Stimulated activated CD8-positive, alpha-beta memory T cell treated with anti-CD3 and anti-CD28 coated beads, Interleukin-2, amount 100 ng/mL, for 48 hours (primary cell): ENCODE measurements around the gene DNAI4.
"Not testable (repeated sequence)": the region's sequence is repeated elsewhere in the genome, so short reads cannot be mapped to it uniquely, and the experiment has no call there.

ENCODE experiments used
- DNase-seq, 2 donors: peaks; one replicate each; pipeline ENCODE4 v3.0.0-alpha.2; 2020; ENCODE audit warnings: low read depth in 2 of 2

DNAI4 gene

GRCh38 chr1:66840929-66841328 is 83.7 kb downstream of the DNAI4 start:
- DNase-seq = no peak

DNA sequence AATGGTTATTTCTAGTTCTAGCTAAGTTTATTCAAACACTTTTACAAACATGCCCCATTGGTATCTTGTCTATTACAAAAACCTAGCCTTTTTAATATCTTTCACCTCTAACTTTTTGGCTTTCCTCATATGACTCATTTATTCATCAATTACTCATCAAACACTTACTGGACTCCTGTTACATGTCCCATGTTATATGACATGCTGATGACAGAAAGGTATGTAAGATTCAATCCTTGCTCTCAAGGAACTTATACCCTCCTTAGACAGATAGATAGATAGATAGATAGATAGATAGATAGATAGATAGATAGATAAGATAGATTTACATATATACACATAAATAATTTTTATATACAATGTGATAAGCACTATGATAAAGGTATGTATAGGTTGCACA is 89.7 kb downstream of the DNAI4 start:
- no peak for DNase-seq

- DNase-seq = no peak
These were observed 91.5 kb downstream of the DNAI4 start for GRCh38 chr1:66833112-66833511.

- no peak for DNase-seq
These were observed 93.0 kb downstream of the DNAI4 start for GRCh38 chr1:66831529-66832239.

DNA sequence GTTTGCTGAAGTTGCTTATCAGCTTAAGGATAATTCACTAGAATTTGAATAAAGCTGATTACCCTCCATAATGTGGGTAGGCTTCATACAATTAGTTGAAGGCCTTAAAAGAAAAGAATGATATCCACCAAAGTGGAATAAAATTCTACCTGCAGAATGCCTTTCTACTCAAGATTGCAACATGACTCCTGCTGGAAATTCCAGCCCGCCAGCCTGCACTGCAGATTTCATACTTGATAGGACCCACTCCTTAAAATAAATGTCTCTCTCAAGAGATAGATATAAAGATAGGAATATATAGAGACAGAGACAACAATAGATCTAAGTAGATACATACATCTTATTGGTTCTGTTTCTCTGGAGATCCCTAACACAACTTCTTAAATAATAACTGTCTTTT is 99.9 kb downstream of the DNAI4 start:
- DNase-seq = no peak

DNA sequence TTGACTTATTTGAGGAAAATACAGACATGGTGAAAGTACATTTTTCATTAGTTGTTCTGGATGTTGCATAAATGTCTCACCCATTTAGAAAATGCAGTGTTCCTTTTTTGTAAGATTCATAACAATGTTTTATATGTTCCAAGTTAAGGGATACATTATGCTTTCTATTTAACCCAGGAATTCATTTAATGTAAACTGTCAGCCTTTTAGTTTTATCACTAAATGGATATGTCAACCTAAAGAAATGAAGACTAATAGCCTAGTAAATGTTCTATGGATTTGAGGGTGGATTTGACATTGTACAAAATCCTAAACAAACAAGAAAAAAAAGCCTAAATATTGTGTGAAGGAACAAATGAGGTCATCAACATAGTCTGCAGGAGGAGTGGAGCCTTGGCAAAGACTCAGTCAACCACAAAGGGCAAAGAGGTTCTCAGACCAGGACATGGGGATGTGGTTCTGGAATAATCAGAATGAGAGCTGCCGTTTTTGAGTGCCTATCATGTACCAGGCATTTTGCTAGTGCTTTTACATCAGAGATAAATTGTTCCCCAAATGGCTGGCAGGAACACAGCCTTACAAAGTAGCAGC is 114.8 kb downstream of the DNAI4 start:
- no peak for DNase-seq

DNA sequence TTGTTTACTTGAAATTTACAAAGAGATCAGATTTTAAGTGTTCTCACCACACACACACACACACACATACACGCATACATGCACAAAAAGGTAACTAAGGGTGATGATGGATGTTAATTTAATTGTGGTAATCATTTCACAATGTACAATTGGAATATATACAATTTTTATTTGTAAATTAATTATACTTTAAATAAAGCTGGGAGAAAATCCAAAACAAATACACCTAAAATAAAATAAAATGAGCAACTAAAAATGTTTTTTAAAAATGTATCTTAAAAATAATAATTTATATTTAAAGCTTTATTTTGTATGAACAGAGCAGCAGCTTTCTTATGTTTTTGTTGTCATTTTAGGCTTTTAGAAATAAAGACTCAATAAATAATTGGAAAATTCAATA is 115.4 kb downstream of the DNAI4 start:
- no peak for DNase-seq

- not testable (repeated sequence) for DNase-seq
These were observed 128.8 kb downstream of the DNAI4 start for GRCh38 chr1:66795839-66796238.

DNA sequence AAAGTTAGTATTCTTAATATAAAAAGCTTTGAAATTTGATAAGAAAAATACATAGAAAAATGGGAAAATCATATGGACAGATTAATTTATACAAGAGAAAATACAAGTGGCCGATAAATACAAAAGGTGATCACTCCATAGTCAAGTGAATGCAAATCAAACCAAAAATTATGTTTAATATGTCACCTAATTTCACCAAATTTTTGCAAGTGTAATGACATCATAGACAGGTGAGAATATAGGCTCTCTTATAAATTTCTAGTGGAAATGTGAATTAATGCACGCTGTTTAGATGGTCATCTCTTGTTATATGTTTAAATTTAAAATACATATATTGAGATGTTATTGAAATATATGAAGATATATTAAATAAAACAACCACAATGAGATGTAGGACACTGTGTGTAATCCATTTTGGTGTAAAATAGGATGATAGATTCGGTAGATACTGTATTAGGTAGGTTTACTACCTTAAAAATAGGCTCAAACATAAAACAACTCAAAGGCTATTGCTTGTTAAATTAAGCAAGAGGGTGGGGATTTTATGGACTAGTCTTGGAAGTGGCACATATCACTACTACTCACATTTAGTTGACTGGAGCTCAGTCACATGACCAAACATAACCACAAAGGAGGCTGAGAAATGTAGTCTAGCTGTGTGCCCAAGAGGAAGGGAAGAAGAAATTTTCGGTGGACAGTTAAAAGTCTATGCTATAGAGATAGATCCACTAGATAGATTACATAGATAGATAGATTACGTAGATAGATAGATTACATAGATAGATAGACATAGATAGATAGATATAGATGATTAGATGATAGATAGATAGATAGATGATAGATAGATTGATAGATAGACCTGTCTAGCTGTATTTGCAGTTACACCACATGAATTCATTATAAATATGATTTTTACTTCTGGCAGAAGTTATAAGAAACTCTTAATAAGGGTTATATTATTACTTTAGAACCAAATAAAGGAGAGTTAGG is 132.7 kb downstream of the DNAI4 start:
- DNase-seq = no peak

DNA sequence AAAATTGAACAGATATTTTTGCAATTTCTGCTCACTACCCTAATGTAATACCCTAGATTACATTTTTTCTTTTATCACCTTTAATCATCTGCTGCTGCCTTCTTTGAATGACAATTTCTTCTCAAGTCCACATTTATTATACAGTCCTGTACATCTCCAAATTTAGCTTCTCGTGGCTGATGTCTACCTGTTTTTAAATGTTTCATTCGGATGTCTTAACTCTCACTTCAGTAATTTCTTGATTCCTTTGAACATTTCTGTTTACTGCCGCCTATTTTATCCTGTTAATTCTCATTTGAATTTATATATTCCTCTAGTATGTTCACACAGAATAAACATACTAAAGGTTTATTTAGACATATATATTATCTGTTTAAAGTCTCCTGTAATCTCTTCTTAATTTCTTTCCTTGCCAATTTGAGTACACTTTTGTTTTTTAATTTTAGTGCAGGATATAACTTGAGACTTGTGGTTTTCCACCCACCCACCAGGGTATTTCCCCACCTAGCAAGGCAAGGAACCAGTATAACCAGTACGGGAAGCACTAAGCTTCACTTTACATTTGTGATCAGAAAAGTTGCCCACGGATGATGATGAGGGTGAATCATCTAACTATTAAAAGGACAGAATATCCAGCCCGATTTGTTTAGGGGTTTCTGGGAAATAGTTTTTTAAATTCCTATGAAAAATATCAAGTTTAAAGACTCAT is 136.3 kb downstream of the DNAI4 start:
- peak; percentile 3 to 14 for DNase-seq

DNA sequence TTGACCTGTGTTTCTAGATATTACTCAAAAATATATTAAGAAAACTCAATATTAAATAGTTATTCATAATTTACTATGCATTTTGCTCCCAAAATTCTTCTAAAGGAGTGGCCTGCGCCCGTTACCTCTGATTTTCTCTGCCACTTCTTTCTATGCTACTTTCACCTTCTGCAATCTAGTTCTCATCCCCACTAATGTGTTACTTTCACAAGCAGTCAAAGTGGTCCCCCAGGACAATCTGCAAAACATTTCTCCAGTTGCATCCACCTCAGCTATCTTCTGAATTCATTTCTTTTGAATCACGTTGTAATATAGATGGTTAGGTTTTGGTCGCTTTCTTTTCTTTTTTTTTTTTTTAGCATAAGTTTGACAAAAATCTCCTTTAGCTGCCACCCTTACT is 137.0 kb downstream of the DNAI4 start:
- DNase-seq = no peak

GRCh38 chr1:66785800-66786199 is 138.9 kb downstream of the DNAI4 start:
- not testable (repeated sequence) for DNase-seq

GRCh38 chr1:66779475-66780078 is 145.1 kb downstream of the DNAI4 start:
- DNase-seq = no peak

DNA sequence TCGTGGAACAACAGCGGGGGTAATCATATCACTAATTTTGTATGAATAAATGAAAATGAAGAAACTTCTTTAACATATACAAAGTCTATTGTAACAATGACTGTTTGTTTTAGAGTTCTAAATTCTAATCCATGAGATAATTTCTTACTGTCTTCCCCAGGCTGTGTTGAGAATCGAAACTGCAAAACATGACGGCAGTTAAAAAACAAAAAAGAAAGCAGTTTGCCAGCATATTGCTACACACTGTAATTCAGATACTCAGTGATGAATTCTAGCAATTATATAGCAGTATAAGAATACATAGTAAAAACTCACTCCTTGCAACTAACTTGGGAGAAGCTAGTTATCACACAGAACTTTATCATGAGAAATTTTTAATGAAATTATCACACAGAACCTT is 145.7 kb downstream of the DNAI4 start:
- no peak for DNase-seq

DNA sequence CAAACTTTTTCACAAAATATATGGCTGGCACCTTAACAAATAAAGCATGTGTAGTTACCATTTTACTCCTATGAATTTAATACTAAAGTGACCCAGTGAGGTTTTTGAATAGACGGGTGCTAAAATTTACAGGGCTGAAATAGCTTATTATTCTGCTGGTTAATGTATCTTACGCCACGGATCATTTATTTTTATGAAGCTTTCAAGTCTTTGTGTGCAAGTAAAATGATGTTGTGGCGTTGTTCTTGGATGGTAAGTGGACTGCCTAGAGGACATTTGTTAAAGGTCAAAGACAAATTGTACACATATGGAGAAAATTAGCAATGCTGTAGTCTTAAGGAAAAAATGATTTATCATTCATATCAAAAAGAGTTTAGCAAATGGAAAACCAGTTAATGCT is 146.4 kb downstream of the DNAI4 start:
- DNase-seq = no peak

- no peak for DNase-seq
These were observed 146.8 kb downstream of the DNAI4 start for GRCh38 chr1:66777831-66778230.

DNA sequence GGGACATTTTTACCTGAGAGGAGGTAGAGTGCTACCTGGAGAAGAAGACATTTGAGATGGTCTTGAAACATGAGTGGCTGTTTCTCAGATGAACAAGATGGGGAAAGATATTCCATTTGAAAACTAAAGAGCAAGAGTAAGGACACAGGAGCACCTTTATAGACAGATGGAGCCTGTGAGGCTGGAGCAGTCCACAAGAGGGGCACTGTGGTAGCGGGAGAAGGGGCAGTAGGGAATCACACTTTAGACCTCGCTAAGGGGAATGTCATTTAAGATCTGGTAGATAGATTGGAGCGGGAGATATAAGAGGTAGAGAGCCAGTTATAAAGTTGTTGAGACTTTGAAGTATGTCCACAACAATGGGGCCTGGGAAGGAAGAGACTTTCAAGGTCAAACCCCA is 149.0 kb downstream of the DNAI4 start:
- DNase-seq = no peak

GRCh38 chr1:66774438-66774837 is 150.2 kb downstream of the DNAI4 start:
- DNase-seq = no peak

- DNase-seq = no peak
These were observed 151.4 kb downstream of the DNAI4 start for GRCh38 chr1:66773227-66773626.

DNA sequence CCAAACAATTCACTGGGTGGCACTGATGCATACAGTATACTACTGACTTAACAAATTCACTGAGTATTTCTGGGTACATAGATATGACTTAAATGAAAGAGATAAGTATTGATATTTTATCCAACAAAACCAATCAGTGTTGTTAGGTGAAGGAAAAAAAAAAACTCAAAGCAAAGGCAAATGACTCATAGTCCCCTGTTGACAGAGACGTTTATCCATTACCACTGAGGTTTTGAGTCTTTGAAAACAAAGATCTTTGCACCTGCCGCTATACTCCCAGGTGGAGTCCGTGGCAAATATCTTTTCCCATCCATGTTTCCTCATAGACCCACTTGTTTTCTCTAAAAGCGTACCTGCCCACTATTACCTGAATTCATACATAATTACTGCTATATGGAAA is 154.0 kb downstream of the DNAI4 start:
- DNase-seq = no peak

- DNase-seq = no peak
These were observed 154.4 kb downstream of the DNAI4 start for GRCh38 chr1:66770240-66770639.
